HG03460 (cell line): ENCODE results near the gene EPHB2.

Experiments
- ATAC-seq: cut with Tn5 transposase; IDR thresholded peaks from one replicate; pipeline ENCODE4 v1.9.1; 2021; ENCODE audit not compliant: unreplicated experiment

EPHB2 gene

GRCh38 chr1:22816067-22816775, 105.6 kb downstream of the EPHB2 start:
- ATAC-seq = no peak

DNA sequence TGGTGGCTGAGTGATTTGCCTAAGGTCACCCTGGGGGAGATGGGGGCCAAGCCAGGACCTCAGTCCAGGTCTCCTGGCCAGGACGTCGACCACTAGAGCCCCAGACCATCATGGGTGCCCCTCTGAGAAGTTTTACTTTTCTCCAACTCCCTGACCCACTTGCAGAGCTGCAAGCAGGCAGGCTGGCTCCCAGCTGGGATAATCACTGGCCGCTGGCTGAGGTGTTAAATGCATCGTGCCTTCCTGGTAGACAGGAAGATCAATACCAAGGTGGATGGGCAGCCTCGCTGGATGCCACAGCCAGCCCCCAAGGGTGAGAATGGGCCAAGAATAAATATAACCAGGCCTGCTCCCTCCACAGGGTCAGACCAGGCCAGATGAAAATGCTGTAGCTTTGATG, 106.2 kb downstream of the EPHB2 start:
- ATAC-seq = no peak

GRCh38 chr1:22817462-22817861, 106.8 kb downstream of the EPHB2 start:
- ATAC-seq = no peak

GRCh38 chr1:22818061-22818770, 107.6 kb downstream of the EPHB2 start:
- no peak for ATAC-seq

DNA sequence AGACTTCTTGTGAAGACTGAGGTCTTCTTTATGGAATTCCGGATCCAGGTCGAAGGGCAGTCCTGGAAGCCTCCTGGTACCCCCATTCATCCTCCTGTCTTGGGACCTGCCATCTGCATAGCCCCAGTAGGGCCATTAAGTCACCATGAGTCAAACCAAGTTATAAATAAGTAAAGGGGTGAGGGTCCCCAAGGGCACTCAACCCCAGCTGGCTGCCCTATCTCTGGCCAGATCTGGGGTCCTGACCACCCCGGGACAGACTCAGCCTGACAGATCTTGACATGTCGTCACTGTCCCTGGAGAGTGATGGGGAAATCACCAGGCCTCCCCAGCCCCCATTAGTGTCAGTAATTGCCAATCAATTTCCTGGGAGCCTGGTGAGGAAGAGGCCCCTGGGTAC, 108.7 kb downstream of the EPHB2 start:
- ATAC-seq = no peak

DNA sequence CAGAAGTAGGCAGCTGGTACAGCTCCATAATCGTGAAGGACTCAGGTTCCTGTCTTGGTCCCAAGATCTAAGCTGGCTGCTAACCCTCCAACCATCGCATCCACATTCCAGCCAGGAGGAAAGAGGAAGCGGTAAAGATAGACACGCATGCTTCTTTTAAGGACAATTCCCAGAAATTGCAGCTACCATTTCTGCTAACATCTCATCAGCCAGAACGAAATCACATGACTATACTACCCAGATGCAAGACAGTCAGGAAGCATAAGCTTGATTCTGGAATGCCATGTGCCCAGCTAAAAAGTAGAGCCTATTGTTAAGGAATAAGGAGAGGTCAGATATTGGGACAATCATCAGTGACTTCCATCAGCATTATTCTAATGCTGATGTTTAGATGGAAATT, 110.4 kb downstream of the EPHB2 start:
- no peak for ATAC-seq

DNA sequence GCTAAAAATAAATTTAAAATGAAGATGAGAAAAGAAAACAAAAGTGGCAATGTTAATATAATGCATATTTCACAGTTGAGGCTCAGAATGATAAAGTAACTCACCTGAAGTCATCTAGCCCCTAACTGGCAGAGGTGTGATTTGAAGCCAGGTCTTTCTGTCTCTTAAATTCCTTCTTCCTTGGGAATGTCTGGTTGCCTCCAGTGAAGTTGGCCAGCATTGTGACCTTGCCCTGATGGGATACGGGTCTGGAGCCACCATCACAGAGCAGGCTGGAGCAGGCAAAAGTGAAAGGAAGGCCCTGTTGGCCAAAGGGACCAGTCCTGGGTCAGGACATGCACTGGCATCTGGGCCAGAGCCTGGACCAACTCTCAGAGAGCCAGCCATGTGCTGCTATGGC, 111.7 kb downstream of the EPHB2 start:
- ATAC-seq = no peak

- no peak for ATAC-seq
Measured at GRCh38 chr1:22824466-22824865, 113.8 kb downstream of the EPHB2 start.

- ATAC-seq = no peak
Measured at GRCh38 chr1:22824975-22825374, 114.3 kb downstream of the EPHB2 start.

DNA sequence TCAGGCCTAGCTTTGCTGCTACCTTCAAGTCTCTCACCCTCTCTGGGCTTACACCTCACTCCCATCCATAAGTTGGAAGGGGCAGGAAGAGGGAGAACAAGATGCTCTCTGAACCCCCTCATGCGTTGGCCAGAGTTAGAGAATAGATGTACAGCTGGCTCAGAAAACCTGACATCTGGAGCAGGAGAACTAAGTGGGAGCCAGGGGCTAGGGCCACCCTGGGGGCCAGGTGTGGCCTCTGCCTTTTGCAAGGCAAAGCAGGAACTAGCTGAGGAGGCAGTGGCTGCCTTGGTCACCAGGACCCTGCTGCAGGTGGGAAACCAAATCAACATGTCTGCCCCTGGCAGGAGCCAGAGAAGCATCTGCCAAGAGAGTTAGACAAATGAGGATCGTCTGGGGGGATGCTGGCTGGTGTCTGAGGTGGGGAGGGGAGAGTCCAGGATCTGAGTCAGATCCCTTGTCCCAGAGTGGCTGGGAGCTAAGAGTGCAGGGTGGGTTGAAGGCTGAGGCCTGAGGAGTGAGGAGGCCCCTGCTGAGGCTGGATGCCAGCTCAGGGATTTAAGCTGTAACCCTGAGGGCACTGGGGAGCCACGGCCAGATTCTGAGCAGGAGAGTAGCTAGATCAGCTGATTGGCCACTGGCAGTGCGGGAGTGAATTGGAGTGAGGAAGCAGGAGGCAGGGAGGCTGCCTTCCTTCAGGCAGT, 115.0 kb downstream of the EPHB2 start:
- ATAC-seq = no peak

GRCh38 chr1:22826604-22827580, 116.3 kb downstream of the EPHB2 start:
- ATAC-seq = no peak

DNA sequence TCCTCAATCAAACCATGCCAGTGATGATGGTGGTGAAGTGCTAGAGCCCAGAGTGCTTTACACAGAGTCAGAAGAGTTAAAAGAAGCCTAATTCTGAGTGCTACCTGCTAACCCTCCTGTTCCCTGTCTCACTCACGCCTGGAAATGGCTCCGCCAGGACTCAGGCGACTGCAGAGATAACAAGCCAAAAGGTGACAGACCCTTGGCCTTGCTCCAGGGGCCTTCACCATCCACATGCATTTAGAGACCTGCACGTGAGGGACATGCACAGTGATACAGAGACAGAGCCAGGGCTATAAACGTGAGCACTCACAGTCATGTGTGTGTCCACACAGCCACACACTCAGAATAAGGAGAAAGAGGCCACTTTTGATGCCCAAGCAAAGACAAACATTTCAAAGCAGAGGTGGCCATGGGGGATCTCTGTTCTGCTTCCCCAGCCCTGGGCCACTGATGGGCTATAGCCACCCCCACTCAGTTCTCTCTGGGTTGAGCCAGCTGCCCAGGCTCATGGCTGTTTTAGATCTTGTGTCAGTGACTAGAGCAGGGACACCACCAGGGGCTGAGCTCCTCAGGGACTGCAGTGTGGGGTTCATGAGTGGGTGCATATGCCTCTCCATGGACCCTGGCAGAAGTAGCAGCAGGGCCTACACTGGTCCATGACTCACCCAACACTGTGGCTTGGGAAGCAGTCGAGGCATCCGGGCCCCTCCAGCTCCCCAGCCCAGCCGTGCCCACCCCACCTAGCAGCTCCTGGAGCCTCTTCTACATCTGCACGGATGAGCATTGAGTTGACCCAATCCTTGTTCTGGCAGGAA, 117.2 kb downstream of the EPHB2 start:
- no peak for ATAC-seq

GRCh38 chr1:22828484-22829308, 118.1 kb downstream of the EPHB2 start:
- ATAC-seq = no peak

DNA sequence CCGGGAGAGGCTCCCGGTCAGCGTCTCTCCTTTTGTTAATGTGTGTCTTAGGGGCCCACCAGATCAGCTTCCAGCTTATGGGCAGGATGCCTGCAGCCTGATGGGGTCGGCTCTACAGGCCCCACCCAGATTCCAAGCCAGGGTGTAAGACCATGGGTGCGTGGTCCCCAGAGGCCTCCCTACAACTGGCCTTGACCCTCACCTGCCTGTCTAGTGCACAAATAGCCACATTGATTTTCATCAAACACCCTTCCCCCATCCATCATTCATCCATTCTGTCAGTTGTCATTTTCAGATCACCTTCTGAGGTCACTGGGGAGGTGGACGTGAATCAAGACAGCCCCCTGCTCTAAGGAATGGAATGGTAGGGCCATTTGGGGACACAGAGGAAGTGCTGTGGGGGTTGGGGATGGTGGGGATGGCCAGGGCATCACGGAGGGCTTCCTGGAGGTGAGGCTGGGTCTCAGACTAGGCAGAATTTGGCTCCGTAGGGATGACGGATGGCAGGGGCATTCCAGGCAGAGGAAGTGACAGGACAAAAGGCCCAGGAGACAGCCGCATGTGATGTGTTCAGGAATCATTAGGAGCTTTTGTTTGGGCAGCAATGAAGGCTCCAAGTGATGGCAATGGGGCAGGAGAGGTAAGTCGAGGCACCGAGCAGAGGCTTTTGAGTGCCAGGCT, 118.8 kb downstream of the EPHB2 start:
- no peak for ATAC-seq

- ATAC-seq = no peak
Measured at GRCh38 chr1:22830041-22830566, 119.5 kb downstream of the EPHB2 start.

GRCh38 chr1:22830757-22831340, 120.2 kb downstream of the EPHB2 start:
- no peak for ATAC-seq

GRCh38 chr1:22831729-22832413, 121.2 kb downstream of the EPHB2 start:
- no peak for ATAC-seq
